ENCODE measurements around the gene DZIP3. TPM values are rescaled to one million over a fixed set of nuclear protein-coding genes. Genes with fewer than 3 reads are reported as not detected.

DZIP3 gene
- total and polyA plus RNA-seq, 10 of the 15 experiments (the other 5 are each of a cell fraction or from before 2014, with no cell fraction given): 4.3 to 15.6 (median 9.2) TPM

DNA sequence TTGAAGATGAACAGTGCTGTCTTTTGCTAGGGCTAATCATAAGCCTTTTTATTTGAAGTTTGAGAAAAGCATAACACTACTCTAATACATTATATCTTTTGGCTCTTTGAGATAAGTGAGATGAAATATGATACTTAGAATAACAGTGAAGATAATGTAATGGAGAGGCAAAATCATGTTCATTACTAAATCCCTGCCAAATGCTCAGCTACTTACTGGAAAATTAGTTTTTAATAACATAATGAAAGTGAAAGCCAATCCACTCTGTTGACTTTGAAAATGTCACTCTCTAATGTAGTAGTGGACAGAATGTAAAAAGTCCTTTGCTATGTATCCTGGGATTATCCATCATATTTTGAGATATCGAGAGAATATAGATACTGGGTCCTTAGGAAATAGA lies 43.3 kb upstream of the DZIP3 start:
- H3K27ac ChIP-seq (ENCODE audit: control insufficient read depth, insufficient read depth): no peak overlapping the region; the same call in 1 of the 2 replicates
- no peaks in the 10 kb centered on the region for H3K79me2 ChIP-seq (ENCODE audit: control insufficient read depth, insufficient read depth, low read length)
- SMC1A ChIA-PET (ENCODE audit: uncharacterized antibody, unreplicated experiment): no interaction called here
- no peaks in the 10 kb centered on the region for H3K9me3 ChIP-seq (replicated peaks; ENCODE audit: control insufficient read depth, insufficient read depth, low read length)
- no peak for TF ChIP-seq HDAC2 (IDR thresholded peaks at IDR 0.05)
- peak overlapping the region; percentile 55 for H3K4me2 ChIP-seq (ENCODE audit: control insufficient read depth, insufficient read depth)
- in situ Hi-C loops (cut with MboI): no loop called here
- no peaks in the 10 kb centered on the region for H3K4me1 ChIP-seq (ENCODE audit: control insufficient read depth, insufficient read depth, low read length)
- 0% methylated on average over 1 of the region's 1 CpG for WGBS (ENCODE audit: insufficient coverage, insufficient replicate concordance, low lambda C conversion rate, missing lambda C conversion rate)
- no peaks in the 10 kb centered on the region for H4K20me1 ChIP-seq (ENCODE audit: control insufficient read depth, insufficient read depth)
- peak overlapping the region; percentile 39; the same call in 1 of the 2 replicates for H2AFZ ChIP-seq (ENCODE audit: control insufficient read depth, low read depth, low read length)
- RAD21 ChIA-PET (ENCODE audit: unreplicated experiment): interaction anchor here (1.0 kb wide), 1 partner anchor 43 kb away, joined by 3 read pairs; the partner anchor contains the start of genes CIP2A and DZIP3
- H3K4me3 ChIP-seq: 0 out of 2 replicates have a peak overlapping the region, but pooled peaks have one; percentile 7
- intact Hi-C loops (cut with micrococcal nuclease; ENCODE audit: unreplicated experiment): no loop called here
- FAIRE-seq (no peak), ATAC-seq (no peak), DNase-seq (ENCODE audit: low read depth, low spot score) (no peak)
- CTCF ChIA-PET: interaction anchor here (0.7 to 1.1 kb wide), 3 partner anchors 10 to 57 kb away, joined by 3 read pairs; no protein-coding TSS in a partner anchor
- H3K9ac ChIP-seq (ENCODE audit: control insufficient read depth, insufficient read depth, low read length): peak overlapping the region; percentile 27; the same call in 1 of the 2 replicates
- POLR2A ChIA-PET: no interaction called here
- no TSS peak for BruUV-seq (replicated peaks)
- peaks cover 4 to 8% of the 10 kb centered on the region in 2 experiments; a peak in 3 of 4 replicates for H3K36me3 ChIP-seq (ENCODE audit: control insufficient read depth in 2 of 2, insufficient read depth in 2 of 2, low read length in 1 of 2)
- H3K27me3 ChIP-seq (replicated peaks in 1 of 2; ENCODE audit: control insufficient read depth in 2 of 2, insufficient read depth in 2 of 2, low read length in 1 of 2): no peaks in the 10 kb centered on the region

DNA sequence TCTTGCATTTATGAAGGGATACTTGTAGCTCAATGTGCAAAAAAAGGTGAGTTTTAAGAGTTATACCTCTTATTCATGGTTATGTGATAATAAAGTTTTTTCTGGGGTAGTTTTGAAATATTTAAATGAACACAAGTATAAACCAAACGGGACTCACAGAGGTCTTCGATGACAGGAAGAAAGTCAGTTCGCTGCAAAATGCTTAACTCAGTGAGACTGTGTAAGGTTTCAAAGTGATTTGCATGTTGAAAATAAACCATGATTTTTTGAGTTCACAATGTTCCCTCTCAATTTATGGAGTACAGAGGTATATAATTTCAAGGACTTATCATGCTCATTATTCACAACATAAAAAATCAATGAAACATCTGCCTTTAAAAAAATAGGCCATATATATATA lies 42.8 kb upstream of the DZIP3 start:
- peaks cover 4 to 8% of the 10 kb centered on the region in 2 experiments; a peak in 3 of 4 replicates for H3K36me3 ChIP-seq (ENCODE audit: control insufficient read depth in 2 of 2, insufficient read depth in 2 of 2, low read length in 1 of 2)
- intact Hi-C loops (cut with micrococcal nuclease; ENCODE audit: unreplicated experiment): no loop called here

More for the DNA sequence above, 42.8 kb upstream of the DZIP3 start:
- Histone ChIP-seq H3K9ac (ENCODE audit: control insufficient read depth, insufficient read depth, low read length) (peak overlapping the region; percentile 27; the same call in 1 of the 2 replicates), H3K4me2 (ENCODE audit: control insufficient read depth, insufficient read depth) (peak overlapping the region; percentile 55), H3K9me3 (replicated peaks; ENCODE audit: control insufficient read depth, insufficient read depth, low read length) (no peaks in the 10 kb centered on the region), H3K27me3 (replicated peaks in 1 of 2; ENCODE audit: control insufficient read depth in 2 of 2, insufficient read depth in 2 of 2, low read length in 1 of 2) (no peaks in the 10 kb centered on the region), H4K20me1 (ENCODE audit: control insufficient read depth, insufficient read depth) (no peaks in the 10 kb centered on the region), H2AFZ (ENCODE audit: control insufficient read depth, low read depth, low read length) (peak overlapping the region; percentile 34), H3K4me1 (ENCODE audit: control insufficient read depth, insufficient read depth, low read length) (no peaks in the 10 kb centered on the region), H3K79me2 (ENCODE audit: control insufficient read depth, insufficient read depth, low read length) (no peaks in the 10 kb centered on the region), H3K27ac (ENCODE audit: control insufficient read depth, insufficient read depth) (no peak overlapping the region; the same call in 1 of the 2 replicates), H3K4me3 (peak overlapping the region; percentile 7; the same call in 1 of the 2 replicates)
- CTCF ChIA-PET: interaction anchor here (0.7 to 1.1 kb wide), 3 partner anchors 10 to 57 kb away, joined by 3 read pairs; no protein-coding TSS in a partner anchor
- RAD21 ChIA-PET (ENCODE audit: unreplicated experiment): interaction anchor here (1.0 kb wide), 1 partner anchor 42 kb away, joined by 3 read pairs; the partner anchor contains the start of genes CIP2A and DZIP3
- SMC1A ChIA-PET (ENCODE audit: uncharacterized antibody, unreplicated experiment): no interaction called here
- POLR2A ChIA-PET: no interaction called here
- DNase-seq (ENCODE audit: low read depth, low spot score) (no peak), FAIRE-seq (peak; percentile 18), ATAC-seq (no peak)
- TF ChIP-seq SMC3 (IDR thresholded peaks at IDR 0.05; ENCODE audit: borderline replicate concordance, low read length): no peak
- no peak for TF ChIP-seq BMI1 (IDR thresholded peaks at IDR 0.05; ENCODE audit: borderline replicate concordance)
- TF ChIP-seq, protein P1, sequence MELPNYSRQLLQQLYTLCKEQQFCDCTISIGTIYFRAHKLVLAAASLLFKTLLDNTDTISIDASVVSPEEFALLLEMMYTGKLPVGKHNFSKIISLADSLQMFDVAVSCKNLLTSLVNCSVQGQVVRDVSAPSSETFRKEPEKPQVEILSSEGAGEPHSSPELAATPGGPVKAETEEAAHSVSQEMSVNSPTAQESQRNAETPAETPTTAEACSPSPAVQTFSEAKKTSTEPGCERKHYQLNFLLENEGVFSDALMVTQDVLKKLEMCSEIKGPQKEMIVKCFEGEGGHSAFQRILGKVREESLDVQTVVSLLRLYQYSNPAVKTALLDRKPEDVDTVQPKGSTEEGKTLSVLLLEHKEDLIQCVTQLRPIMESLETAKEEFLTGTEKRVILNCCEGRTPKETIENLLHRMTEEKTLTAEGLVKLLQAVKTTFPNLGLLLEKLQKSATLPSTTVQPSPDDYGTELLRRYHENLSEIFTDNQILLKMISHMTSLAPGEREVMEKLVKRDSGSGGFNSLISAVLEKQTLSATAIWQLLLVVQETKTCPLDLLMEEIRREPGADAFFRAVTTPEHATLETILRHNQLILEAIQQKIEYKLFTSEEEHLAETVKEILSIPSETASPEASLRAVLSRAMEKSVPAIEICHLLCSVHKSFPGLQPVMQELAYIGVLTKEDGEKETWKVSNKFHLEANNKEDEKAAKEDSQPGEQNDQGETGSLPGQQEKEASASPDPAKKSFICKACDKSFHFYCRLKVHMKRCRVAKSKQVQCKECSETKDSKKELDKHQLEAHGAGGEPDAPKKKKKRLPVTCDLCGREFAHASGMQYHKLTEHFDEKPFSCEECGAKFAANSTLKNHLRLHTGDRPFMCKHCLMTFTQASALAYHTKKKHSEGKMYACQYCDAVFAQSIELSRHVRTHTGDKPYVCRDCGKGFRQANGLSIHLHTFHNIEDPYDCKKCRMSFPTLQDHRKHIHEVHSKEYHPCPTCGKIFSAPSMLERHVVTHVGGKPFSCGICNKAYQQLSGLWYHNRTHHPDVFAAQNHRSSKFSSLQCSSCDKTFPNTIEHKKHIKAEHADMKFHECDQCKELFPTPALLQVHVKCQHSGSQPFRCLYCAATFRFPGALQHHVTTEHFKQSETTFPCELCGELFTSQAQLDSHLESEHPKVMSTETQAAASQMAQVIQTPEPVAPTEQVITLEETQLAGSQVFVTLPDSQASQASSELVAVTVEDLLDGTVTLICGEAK (IDR thresholded peaks at IDR 0.05; ENCODE audit: borderline replicate concordance): peak; percentile 31; the same call in 1 of the 2 replicates
- WGBS (ENCODE audit: insufficient coverage, insufficient replicate concordance, low lambda C conversion rate, missing lambda C conversion rate): 40% methylated on average over 3 of the region's 3 CpGs
- in situ Hi-C loops (cut with MboI): no loop called here
- BruUV-seq (replicated peaks): no TSS peak
